Dedifferentiated amniotic fluid mesenchymal stem cell (primary cell): ENCODE results near the gene GALNT13.

Source experiments
- DNase-seq: peaks from one replicate; pipeline ENCODE4 v3.0.0-alpha.2; 2016; ENCODE audit errors: extremely low spot score

GALNT13 gene

DNA sequence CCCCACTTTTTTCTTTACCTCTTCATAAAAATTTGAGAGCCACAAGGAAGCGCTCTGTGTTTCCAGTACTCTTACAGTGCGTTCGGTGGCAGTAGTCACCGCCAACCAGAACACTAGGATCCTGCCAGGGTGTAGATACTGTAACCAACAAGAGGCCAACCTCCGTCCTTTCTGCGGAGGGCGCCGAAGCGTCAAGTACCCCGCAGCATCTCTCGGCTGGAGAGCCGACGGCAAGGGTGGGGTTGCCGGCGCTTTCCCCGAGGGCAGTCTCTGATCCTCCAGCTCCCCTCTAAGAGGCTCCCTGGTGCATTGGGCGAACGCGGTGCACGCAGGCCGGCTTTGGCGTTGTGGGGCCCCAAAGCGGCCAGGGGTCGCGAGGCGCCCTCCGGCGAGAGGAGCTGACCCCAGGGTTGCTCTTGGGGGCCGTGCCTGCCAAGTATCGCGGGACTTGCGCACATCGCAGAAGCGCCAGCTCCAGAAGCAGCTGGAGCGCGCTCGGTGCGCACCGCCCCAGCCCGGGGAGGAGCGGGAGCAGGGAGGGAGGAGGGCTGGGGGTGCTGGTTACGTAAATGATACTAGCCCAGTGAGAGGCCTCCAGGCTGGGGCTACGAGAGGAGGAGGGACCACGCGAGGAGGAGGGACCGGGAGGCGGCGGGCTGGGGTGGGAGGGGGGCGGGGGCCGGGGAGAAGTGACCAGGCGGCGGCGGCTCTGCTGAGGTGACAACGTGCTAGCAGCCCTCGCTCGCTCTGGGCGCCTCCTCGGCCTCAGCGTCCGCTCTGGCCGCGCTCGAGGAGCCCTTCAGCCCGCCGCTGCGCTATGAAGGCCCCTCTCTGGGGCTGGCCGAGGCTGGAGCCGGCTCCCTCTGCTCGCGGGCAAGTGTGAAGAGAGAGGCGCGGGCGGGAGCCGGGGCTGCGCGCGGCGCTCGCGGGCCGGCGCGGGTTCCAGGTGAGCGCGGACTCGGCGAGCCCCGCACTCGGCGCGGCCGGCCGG, at the start of gene GALNT13:
Gene GALNT13, plus strand, starts transcription at position 692 of the 991 bp plus-strand sequence.
- DNase-seq = no peak

- DNase-seq = no peak
These were observed 47.8 kb upstream of the GALNT13 start for GRCh38 chr2:153823880-153824279.

DNA sequence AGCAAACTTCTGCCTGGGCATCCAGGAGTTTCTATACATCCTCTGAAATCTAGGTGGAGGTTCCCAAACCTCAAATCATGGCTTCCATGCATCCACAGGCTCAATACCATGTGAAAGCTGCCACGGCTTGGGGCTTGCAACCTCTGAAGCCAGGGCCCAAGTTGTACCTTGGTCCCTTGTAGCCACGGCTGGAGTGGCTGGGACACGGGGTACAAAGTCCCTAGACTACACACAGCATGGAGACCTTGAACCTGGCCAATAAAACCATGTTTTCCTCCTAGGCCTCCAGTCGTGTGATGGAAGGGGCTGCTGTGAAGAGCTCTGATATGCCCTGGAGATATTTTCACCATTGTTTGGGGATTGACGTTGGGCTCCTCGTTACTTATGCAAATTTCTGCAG, 43.4 kb upstream of the GALNT13 start:
- no peak for DNase-seq

DNA sequence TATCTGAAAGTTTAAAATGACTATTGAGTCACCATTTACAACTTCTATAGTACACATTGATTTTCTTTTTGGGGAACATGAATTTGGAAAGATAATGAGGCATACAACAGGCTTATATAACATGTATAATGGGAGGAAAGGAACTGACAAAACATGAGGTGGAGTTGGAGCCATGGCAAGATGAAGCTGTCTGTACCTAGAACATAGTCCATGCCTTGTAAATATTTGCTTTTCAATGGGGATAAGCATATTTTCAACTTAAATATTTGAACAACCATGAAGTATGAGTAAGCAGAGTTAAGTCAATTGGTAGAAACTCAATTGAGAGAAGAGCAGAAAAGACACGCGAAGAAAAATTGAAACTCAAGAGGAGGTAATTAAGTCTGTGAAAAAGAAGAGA, 37.1 kb upstream of the GALNT13 start:
- no peak for DNase-seq

DNA sequence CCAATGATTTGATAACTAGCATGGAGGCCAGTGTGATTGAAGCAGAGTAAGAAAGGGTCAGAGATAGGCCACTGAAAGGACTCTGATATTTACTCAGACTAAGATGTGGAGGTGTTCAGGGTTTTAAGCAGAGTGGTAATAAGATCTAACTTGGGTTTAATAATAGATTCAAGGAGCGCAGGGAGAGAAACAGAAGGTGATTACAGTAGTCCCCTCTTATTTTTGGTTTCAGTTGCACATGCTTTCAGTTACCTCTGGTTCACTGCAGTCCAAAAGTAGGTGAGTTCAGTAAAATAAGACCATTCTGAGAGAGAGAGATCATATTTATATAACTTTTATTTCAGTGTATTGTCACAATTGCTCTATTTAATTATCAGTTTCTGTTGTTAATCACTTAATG, 13.5 kb upstream of the GALNT13 start:
- DNase-seq = no peak

GRCh38 chr2:153864022-153864421, 7.7 kb upstream of the GALNT13 start:
- DNase-seq = no peak

DNA sequence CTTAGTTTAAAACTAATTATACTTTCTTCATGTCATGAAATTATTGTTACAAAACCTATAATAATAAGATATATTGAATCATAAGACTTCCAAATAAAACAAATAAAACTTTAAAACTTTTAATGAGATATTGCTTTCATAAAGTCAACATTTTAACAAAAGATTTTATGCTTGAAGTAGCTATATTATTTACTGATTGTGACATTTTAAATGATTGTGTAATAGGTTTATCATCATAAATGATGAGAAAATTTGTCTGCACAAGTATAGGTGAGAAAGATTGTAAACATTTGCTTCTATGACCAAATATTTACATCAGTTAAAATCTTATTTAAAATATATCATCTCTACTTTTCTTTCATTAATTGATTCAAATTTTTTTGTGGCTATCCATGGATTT, 5.1 kb upstream of the GALNT13 start:
- no peak for DNase-seq

DNA sequence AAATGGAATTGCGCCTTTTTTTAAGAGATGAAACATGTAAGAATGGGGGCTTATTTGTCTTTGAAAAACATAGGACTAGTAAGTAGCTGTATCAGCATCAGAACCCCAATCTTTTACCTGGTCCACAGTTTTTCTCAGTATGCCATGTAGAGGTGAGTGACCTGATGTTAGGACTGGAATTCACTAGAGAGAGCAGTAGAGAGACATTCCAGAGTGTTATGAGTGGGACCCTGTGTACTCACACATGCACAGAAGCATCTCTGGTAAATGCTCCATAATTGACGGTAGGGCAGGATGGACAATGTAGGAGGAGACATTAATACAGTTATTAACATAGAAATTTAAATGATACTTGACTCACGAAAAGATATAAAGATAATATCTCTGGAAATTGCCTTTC, 1.4 kb upstream of the GALNT13 start:
- no peak for DNase-seq

DNA sequence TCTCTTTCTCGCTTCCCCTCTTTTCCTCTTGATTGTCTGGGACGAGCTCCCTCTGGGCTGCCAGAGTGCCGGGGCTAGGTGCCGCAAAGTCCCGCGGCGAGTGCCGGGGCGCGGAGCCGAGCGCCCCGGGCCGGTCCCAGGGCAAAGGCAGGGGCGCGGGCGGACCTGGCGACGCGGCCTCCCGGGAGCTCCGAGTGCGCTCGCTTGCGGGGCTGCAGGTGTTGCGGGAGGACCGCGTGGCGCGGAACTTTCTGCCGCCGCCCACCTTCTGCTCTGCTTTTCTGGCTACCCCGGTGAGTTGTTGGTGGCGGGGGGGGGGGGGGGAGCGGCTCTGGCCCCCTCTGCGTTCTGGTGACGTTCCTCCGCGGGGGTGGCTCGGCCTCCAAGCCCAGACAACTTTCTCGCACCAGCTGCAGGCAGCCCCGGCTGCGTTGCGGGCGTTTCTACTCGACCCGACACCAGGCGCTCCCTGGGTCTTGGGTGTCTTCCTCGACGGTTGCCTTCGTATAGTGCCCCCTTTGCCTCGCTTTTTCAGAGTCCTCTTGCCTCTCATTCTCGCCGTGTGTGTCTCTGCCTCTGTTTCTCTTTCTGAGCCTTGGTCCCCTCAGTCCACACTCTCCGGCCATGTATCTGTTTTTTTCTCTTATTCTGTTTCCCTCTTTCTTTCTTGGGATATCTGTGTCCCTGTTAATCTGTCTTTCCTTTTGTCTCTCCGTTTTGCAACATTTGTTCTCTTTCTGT, 759 bp downstream of the GALNT13 start:
- no peak for DNase-seq

DNA sequence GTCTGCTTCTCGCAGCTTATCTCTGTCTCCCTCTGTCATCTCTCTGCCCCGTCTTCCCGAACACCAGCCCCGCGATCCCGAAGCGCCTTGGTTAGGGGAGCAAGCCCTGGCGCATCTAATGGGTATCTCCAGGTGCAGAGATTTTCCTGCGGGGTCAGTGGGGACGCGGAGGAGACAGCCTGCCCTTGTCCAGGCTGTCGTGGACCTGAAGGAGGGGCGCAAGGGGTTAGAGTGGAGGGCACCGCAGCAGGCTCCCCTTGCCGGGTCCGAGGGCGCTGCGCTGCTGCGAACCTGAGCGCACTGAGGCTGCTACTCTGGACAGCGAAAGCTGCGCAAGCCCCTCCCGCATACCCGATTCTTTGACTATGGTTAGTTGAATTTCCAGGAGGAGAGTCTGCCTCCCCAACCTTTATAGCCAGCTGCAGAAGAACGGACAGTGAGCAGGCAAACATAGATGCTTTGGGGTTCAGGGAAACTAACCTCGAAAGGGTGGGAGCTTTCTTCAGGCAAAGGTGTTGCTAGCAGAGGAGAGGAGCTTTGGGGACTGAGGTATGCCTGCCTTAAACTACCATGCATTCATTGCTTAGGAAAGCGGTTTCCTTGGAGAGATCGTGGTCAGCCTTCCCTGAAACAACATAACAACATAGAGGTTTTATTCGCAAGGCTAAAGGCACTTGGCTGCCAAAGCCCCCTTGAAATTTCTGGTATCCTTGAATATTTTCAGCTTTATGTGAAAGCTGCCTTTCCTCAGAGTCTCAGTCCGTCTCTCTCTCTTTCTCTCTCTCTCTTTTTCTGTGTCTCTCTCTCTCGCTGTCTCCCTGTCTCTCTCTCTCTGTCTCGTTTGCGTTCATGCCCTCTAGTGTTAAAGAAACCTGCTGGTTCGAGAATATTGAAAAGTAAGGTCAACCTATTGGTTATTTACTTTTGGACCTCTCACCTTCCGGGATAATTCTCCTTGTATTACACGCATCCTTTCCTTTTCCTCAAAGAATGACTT, 1.6 kb downstream of the GALNT13 start:
- DNase-seq = no peak

GRCh38 chr2:153875801-153876466, 4.2 kb downstream of the GALNT13 start:
- no peak for DNase-seq

DNA sequence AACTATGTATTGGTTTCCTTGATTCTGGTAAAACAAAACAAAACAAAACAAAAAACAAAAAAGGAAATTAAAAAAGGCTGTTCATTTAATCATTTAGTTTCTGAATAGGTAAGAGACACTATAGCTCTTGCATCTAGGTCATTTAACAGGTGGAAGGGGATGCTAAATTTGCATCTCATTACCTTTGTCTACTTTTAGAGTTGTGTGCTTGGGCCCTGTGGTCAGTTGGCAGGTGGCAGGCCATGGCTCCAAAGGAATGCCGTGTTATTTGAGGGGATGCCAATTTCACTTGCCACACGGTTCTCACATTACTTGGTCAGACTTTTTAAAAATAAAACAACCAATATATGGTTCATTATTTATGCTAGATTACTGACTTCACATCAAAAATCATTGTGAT, 9.2 kb downstream of the GALNT13 start:
- DNase-seq = no peak

DNA sequence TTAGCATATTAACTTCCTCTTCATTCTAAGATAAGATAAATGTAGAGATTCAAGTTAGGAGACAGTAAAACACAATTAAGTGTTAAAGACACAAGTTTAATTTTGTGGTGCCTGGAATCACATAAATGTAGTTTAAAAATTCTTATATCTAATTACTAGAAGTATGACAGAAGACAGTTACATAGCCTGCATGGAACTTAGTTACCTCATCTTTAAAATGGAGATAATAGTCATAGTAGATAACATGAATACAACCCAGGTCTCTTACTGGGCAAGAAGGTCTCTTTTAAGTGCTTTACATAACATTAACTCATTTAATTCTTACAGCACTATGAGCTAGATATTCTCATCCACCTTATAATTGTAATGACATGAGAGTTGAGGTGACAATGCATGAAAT, 15.1 kb downstream of the GALNT13 start:
- DNase-seq = no peak

- no peak for DNase-seq
These were observed 18.9 kb downstream of the GALNT13 start for GRCh38 chr2:153890576-153890975.

GRCh38 chr2:153891051-153891450, 19.3 kb downstream of the GALNT13 start:
- DNase-seq = no peak

- no peak for DNase-seq
These were observed 41.2 kb downstream of the GALNT13 start for GRCh38 chr2:153912798-153913396.

DNA sequence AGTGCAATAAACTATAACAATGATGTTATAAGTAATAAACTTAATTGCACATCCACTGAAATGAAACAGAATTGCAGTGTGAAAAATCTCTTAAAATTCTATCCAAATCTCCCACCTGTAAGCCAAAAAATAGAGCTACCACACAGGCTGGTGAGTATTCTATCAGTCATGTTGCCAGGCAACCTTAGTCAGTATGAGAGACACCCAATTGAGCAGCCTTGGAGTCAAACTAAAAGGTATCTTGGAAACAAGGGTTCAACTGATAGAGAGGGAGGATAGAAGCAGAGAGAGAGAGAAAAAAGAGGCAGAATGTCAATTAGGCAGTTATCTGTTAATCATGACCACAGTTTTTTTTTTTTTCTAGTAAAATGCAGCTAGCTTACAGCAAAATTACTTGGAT, 45.8 kb downstream of the GALNT13 start:
- no peak for DNase-seq

GRCh38 chr2:153935511-153935910, 63.8 kb downstream of the GALNT13 start:
- no peak for DNase-seq

- DNase-seq = no peak
These were observed 67.5 kb downstream of the GALNT13 start for GRCh38 chr2:153939124-153939796.

- no peak for DNase-seq
These were observed 68.8 kb downstream of the GALNT13 start for GRCh38 chr2:153940511-153940910.
